Skeletal muscle tissue (tissue), 4 donors: ENCODE data around the gene FLOT1. TPM values are rescaled to one million over a fixed set of nuclear protein-coding genes. Genes with fewer than 3 reads are reported as not detected.

Experiments
- H3K27ac ChIP-seq: one replicate; pipeline ENCODE4 v1.7.0; 2013; ENCODE audit warnings: mild to moderate bottlenecking, low read depth, low read length, inconsistent platforms
- H3K27me3 ChIP-seq, 3 donors: one replicate each; pipeline ENCODE4 v1.7.0; 2013; ENCODE audit warnings: low read length in 3 of 3; ENCODE audit not compliant: control insufficient read depth in 3 of 3, insufficient read depth in 3 of 3
- H3K36me3 ChIP-seq, 3 donors: one replicate each; pipeline ENCODE4 v1.7.0; 2013; ENCODE audit warnings: low read length in 3 of 3; ENCODE audit not compliant: control insufficient read depth in 3 of 3, insufficient read depth in 3 of 3
- H3K4me1 ChIP-seq, 3 donors: one replicate each; pipeline ENCODE4 v1.7.0; 2013; ENCODE audit warnings: low read length in 3 of 3, mild to moderate bottlenecking in 3 of 3; ENCODE audit not compliant: control insufficient read depth in 3 of 3, insufficient read depth in 3 of 3
- H3K4me3 ChIP-seq, 3 donors: one replicate each; pipeline ENCODE4 v1.7.0; 2013; ENCODE audit warnings: low read length in 3 of 3
- H3K9ac ChIP-seq, 3 donors: one replicate each; pipeline ENCODE4 v1.7.0; 2013; ENCODE audit warnings: low read length in 3 of 3, mild to moderate bottlenecking in 3 of 3, moderate library complexity in 2 of 3, low read depth in 1 of 3
- H3K9me3 ChIP-seq, 3 donors: one replicate each; pipeline ENCODE4 v1.7.0; 2013; ENCODE audit warnings: low read length in 3 of 3; ENCODE audit not compliant: control insufficient read depth in 3 of 3
- total RNA-seq: library from RNA; depleted of rRNA; stranded (reverse); fragments of >200 nt; gene quantifications from one replicate; pipeline ENCODE4 v1.2.3, GENCODE V29; 2014
- donor health status: Osteomylitis.

FLOT1 gene
- total RNA-seq, 1 donor from 2014 or later: 44.9 TPM

DNA sequence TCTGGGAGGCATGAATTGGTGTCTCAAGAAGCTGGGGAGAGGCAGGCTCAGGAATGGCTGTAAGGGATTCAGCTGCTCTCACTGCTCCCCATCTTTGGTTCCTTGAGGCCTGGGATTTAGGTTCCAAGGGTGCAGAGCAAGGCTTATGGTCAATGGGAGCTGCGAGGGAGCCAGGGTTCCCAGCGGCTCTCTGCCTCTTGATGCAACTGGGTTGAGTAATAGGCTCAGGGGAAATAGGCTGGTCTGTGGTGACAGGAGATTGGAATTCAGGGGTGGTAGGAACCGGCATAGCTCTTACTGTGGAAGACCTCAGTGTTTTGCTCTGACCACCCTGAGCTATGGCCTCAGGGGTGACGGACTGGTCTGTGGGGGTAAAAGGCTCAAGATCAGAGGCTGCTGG is 38.7 kb downstream of the FLOT1 start:
- Histone ChIP-seq H3K27me3 (no peaks in the 10 kb centered on the region), H3K9ac (no peak overlapping the region), H3K4me3 (no peak overlapping the region), H3K9me3 (no peaks in the 10 kb centered on the region), H3K36me3 (peaks cover 32 to 41% (median 32%) of the 10 kb centered on the region in 3 donors), H3K4me1 (peaks cover 10 to 17% (median 14%) of the 10 kb centered on the region in 3 donors), H3K27ac (no peak overlapping the region)

DNA sequence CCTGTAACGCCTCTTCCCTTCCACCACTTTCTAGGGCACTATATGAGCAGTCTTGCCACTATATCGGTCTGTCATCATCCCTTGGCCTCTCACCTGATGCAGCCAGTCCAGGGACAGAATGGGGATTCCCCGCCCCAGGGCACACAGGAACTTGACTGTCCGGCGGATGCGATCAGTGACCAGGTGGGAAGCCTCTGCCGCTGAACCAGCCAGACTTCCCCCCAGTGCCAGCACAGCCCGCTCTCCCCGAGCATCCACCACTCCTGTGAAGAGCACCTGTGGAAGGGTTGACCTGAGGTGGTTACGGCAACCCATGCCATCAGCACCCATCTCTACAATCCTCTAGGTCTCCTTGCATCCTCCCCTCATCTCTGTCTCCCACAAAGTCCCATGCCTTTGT is 39.5 kb downstream of the FLOT1 start:
- Histone ChIP-seq H3K27me3 (no peaks in the 10 kb centered on the region), H3K4me3 (no peak overlapping the region), H3K9ac (no peak overlapping the region), H3K9me3 (no peaks in the 10 kb centered on the region), H3K27ac (no peak overlapping the region), H3K4me1 (peaks cover 10 to 17% (median 14%) of the 10 kb centered on the region in 3 donors), H3K36me3 (peaks cover 29 to 35% (median 32%) of the 10 kb centered on the region in 3 donors)

DNA sequence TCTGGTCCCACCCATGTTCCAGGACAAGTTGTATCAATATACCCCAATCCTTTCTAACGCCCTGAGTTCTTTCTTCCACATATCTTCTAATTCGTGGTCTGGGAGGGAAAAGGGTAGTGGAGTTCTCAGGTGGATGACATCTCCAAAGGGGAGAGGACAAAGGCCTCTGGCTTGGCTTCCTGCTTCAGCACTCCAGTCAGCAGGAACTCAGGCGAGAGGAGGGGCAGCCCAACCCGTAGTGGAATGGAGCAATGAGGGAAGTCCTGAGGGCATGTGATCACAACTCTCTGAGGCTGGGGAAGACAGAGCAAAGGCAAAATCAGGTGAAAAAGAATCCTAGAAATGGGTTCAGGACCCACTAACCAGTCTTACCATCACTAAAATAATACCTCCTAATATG is 42.1 kb downstream of the FLOT1 start:
- no peak overlapping the region for H3K9ac ChIP-seq
- H3K36me3 ChIP-seq: peaks cover 16 to 25% (median 22%) of the 10 kb centered on the region in 3 donors
- H3K27ac ChIP-seq: no peak overlapping the region

DNA sequence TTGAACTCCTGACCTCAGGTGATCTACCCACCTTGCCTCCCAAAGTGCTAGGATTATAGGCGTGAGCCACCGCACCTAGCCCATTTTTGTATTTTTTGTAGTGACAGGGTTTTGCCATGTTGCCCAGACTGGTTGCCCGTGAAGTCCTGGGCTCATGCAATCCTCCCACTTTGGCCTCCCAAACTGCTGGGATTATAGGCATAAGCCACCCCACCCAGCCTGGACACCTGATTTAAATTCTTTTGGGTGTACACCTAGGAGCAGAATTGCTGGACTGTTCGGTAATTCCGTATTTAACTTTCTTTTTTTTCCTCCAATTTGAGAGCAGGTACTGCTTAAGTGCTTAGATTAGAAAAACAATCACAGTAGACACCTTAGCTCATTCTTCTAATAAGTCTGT is 46.1 kb downstream of the FLOT1 start:
- no peaks in the 10 kb centered on the region for H3K27me3 ChIP-seq
- H3K4me3 ChIP-seq: no peak overlapping the region
- no peak overlapping the region for H3K9ac ChIP-seq
- H3K27ac ChIP-seq: no peak overlapping the region
- H3K4me1 ChIP-seq: peaks cover 0 to 3% (median 0%) of the 10 kb centered on the region in 3 donors
- H3K36me3 ChIP-seq: peaks cover 4 to 6% (median 5%) of the 10 kb centered on the region in 3 donors
- H3K9me3 ChIP-seq: no peaks in the 10 kb centered on the region

More for the DNA sequence above, 42.1 kb downstream of the FLOT1 start:
- Histone ChIP-seq H3K4me3 (no peak overlapping the region), H3K4me1 (peaks cover 3 to 6% (median 4%) of the 10 kb centered on the region in 3 donors), H3K27me3 (no peaks in the 10 kb centered on the region), H3K9me3 (no peaks in the 10 kb centered on the region)

DNA sequence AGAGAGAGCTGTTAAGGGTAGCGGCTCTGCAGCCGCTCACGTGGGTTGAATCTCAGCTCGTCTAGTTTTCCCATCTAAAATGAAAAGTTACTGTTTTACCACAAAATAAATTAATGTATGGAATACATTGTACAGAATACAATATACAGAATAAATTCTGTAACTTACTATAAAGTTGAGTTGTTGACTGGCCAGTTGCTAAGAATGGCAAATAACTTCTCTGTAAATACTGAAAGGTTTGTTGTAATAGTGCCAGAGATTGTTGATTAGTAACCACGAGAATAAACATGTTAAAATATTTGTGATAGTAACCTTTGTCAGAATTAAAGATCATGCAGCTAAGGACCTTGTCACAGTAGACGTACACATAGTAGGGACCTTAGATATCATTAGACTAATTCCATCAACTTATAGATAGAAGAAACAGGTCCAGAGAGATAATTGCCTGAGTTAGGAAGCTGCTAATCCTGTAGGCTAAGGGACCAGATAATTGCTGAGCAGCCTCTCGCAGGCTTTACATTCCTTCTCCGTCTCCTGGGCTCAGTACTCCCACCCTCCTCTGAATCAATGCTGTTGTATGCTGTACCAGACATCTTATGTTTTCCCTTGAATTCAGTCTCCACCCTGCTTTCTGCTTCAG is 51.2 kb downstream of the FLOT1 start:
- peak overlapping the region in 2 of 3 donors; percentile 66 to 74 for H3K9ac ChIP-seq
- H3K4me1 ChIP-seq: peaks cover 34 to 40% (median 35%) of the 10 kb centered on the region in 3 donors
- no peaks in the 10 kb centered on the region for H3K27me3 ChIP-seq
- peak overlapping the region; percentile 79 to 90 (median 81) for H3K4me3 ChIP-seq
- H3K36me3 ChIP-seq: no peaks in the 10 kb centered on the region
- no peaks in the 10 kb centered on the region for H3K9me3 ChIP-seq
- peak overlapping the region; percentile 99 for H3K27ac ChIP-seq

DNA sequence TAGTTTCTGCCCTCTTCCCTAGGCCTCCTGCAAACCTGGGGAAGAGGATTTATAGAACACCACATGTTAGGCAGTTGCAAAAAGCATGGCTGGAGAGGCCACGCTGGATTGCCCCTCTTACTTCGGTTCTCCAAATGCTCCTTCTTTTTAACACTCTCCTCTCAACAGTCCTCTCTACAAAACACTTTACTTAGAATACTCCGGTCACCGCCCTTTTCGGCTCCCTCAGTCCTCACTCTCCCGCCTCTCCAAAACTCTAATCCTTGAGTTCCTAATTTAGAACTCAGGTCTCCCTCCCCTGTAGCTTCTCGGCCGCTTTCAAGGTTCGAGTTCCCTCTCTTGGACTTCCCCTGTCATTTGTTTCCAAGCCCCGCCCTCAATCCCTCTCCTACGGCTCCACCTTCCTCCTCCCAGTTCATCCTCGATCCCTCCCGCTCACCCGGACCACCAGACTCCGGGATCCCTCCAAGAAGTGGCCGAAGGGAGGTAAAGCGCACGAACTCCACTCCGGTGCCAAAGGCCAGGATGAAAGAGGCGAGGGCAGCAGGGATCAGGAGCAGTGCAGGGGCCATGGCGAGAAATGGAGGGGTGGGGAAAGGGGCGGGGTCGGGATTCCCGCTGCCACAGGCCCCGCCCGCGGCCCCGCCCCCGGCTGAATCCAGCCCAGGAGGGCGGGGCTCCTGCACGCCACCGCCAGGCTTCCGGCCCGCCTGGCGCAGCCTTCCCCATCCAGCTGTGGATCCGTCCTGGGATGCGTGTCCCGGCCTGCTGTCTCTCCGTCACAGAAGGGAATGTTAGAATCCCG is 51.9 kb downstream of the FLOT1 start, which contains the start of gene NRM:
Gene NRM, minus strand, starts transcription at position 582 of the 805 bp plus-strand sequence. Its CDS starts 10 bp downstream, at position 572.
- H3K27me3 ChIP-seq: no peaks in the 10 kb centered on the region
- peak within 1 kb of the TSS; percentile 66 to 74 (median 74) for H3K9ac ChIP-seq
- no peaks in the 10 kb centered on the region for H3K36me3 ChIP-seq
- H3K4me1 ChIP-seq: peaks cover 39 to 46% (median 41%) of the 10 kb centered on the region in 3 donors
- peak within 1 kb of the TSS; percentile 79 to 90 (median 81) for H3K4me3 ChIP-seq
- no peaks in the 10 kb centered on the region for H3K9me3 ChIP-seq
- peak within 1 kb of the TSS; percentile 99 for H3K27ac ChIP-seq

DNA sequence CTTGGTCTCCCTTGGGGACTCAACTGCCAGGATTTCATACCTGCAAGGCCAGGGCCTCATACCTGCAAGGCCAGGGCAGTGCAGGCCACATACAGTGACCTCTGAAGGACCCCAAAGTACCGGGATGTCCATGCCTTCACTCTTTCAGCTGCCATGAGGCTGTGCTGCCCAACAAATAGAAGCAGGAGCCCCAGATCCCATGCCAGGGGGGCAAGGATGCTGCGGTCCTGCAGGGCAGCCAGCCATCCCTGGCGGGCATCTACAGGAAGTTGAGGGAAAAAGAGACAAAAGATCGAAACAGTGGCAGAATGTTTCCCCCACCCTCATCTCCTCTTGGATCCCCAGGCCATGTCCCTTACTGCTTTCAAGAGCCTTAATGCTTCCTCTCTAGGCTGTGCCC is 52.5 kb downstream of the FLOT1 start:
- Histone ChIP-seq H3K4me1 (peaks cover 42 to 51% (median 47%) of the 10 kb centered on the region in 3 donors), H3K4me3 (peak overlapping the region; percentile 79 to 90 (median 81)), H3K9me3 (no peaks in the 10 kb centered on the region)

DNA sequence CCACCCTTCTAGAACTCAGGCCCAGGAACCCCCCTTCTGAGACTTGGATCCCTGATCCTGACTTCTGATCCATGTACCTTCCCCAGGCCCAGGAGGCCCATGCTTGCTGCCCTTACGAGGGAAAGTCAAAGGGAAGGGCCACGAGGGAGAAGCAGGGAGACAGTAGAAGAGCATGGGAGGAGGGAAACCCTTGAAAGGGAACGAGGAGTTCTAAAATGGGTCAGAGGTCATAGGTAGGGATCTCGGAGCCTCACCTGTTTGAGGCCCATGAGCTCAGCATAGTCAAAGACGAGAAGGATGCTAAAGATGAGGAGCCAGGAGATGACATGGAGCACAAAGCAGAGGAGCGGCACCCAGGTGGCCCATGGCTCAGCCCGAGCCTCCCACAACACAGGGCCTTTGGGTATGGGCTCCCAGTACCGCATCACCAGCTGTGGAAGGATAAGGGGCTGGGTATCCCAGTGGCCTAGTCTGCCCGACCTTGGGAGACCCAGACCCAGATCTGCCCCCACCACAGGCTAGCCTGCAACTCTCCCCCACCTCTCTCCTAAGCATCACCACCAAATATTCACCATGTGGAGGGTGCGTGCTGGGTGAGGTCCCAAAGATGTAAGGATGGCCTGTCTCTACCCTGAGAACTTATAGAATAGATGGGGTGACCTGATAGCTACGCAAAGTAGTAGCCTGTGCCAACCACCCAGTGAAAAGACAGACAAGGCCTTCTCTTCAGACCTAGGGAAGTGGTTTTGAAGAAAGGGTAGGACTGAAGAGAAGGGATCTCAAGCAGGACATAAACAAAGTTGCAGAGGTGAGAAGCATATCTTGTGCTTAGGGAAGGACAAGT is 53.2 kb downstream of the FLOT1 start:
- peak overlapping the region in 1 of 3 donors; percentile 92 for H3K9ac ChIP-seq
- H3K4me3 ChIP-seq: peak overlapping the region in 1 of 3 donors; percentile 81
- no peaks in the 10 kb centered on the region for H3K27me3 ChIP-seq
- H3K36me3 ChIP-seq: peaks cover 0 to 2% (median 0%) of the 10 kb centered on the region in 3 donors
- no peaks in the 10 kb centered on the region for H3K9me3 ChIP-seq
- peak overlapping the region; percentile 99 for H3K27ac ChIP-seq
- H3K4me1 ChIP-seq: peaks cover 42 to 52% (median 51%) of the 10 kb centered on the region in 3 donors

More for the DNA sequence above, 52.5 kb downstream of the FLOT1 start:
- Histone ChIP-seq H3K27ac (peak overlapping the region; percentile 99), H3K36me3 (no peaks in the 10 kb centered on the region), H3K9ac (peak overlapping the region; percentile 66 to 74 (median 74)), H3K27me3 (no peaks in the 10 kb centered on the region)

DNA sequence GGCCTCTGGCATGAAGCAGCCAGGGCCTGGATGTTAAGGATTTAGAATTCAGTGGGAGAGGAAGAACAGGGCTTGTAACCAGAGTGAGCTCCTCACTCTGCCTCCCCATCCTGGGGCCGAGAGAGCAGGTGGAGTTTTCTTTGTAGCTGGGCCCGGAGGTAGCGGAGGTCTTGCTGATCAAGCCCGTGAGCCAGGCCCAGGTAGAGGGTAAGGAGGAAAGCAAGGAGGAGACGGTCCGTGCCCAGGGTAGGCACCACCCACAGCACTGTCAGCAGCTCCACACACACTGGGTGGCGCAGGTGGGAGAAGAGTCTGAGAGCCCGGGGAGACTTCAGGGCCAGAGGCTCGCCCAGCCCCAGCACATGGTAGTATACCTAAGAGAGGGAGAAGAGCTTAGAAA is 53.9 kb downstream of the FLOT1 start:
- H3K4me3 ChIP-seq: peak overlapping the region; percentile 80 to 92 (median 85)
- H3K36me3 ChIP-seq: peaks cover 0 to 2% (median 0%) of the 10 kb centered on the region in 3 donors
- H3K9ac ChIP-seq: peak overlapping the region in 2 of 3 donors; percentile 92 to 94
- H3K27ac ChIP-seq: peak overlapping the region; percentile 99
- H3K9me3 ChIP-seq: no peaks in the 10 kb centered on the region
- peaks cover 43 to 56% (median 52%) of the 10 kb centered on the region in 3 donors for H3K4me1 ChIP-seq
- H3K27me3 ChIP-seq: no peaks in the 10 kb centered on the region
